Measurements from ENCODE around the gene MAP2K3. TPM values are rescaled to one million over a fixed set of nuclear protein-coding genes. Genes with fewer than 3 reads are reported as not detected.

MAP2K3 gene
- total RNA-seq, 1 donor from 2014 or later = 24.7 TPM

DNA sequence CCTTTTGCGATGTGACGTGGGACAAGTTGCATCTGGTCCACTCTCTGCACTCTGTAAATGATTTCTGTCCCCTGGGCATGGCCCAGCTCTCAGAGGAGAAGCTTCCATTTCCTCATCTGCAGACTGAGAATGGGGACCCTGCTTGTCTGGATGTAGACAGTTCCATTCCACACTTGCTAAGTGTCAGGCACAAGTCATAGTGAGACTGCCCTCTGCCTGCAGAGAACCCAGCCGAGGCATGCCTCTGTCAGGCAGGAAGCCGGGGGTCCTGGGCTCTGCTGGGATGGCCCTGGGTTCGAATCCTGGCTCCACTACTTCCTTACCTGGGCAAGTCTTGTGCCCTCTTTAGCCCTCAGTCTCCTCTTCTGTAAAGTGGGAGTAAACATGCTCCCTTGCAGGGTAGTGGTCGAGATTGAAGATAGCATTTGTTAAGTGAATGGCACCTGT is 4.1 kb downstream of the MAP2K3 start:
- peak overlapping the region; percentile 48 for H3K4me3 ChIP-seq (ENCODE audit: low read depth, low read length)
- no peak for DNase-seq (ENCODE audit: low read depth)
- peak; percentile 28 for TF ChIP-seq CTCF (conservative IDR thresholded peaks at IDR 0.05; ENCODE audit: low read depth, low read length)

DNA sequence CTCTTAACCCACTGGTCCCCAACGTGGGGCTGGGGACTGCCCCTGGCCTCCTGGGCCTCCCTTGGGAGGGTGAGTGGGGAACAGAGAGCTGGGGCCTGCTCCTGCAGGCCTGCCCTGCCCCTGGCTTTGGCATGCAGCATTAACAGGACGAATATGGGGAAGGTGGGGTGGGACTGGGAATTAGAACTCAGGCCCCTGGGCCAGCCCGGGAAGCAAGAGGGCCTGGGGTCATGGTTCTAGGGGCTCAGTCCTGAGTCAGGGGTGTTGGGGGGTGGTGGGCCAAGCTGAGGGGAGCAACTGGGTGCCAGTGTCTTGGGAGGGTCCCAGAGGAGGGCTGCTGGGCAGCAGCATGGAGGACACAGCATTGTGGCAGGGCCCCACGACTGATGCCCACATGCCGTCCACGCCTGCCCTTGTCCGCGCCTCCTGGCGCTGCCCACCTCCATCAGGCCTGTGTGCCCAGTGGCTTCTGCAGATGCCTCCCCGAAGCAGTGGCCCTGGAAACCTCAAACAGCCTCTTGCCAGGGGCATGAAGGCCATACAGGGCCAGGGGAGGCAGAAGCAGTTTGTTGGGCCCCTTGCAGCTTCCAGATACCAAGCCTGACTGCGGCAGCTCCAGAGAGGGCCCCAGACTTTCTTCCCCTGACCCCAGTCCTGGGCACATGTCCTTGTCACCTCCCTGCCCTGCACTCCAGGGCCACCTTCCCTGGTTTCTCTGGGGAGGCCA is 4.8 kb downstream of the MAP2K3 start:
- no peak overlapping the region for H3K4me3 ChIP-seq (ENCODE audit: low read depth, low read length)
- DNase-seq (ENCODE audit: low read depth) = no peak
- TF ChIP-seq CTCF (conservative IDR thresholded peaks at IDR 0.05; ENCODE audit: low read depth, low read length) = no peak

GRCh38 chr17:21289902-21290571 is 5.5 kb downstream of the MAP2K3 start:
- no peak for DNase-seq (ENCODE audit: low read depth)
- TF ChIP-seq CTCF (conservative IDR thresholded peaks at IDR 0.05; ENCODE audit: low read depth, low read length) = peak; percentile 29
- no peak overlapping the region for H3K4me3 ChIP-seq (ENCODE audit: low read depth, low read length)

- DNase-seq (ENCODE audit: low read depth) = no peak
- TF ChIP-seq CTCF (conservative IDR thresholded peaks at IDR 0.05; ENCODE audit: low read depth, low read length) = no peak
These were observed 6.8 kb downstream of the MAP2K3 start for GRCh38 chr17:21291357-21291756.

DNA sequence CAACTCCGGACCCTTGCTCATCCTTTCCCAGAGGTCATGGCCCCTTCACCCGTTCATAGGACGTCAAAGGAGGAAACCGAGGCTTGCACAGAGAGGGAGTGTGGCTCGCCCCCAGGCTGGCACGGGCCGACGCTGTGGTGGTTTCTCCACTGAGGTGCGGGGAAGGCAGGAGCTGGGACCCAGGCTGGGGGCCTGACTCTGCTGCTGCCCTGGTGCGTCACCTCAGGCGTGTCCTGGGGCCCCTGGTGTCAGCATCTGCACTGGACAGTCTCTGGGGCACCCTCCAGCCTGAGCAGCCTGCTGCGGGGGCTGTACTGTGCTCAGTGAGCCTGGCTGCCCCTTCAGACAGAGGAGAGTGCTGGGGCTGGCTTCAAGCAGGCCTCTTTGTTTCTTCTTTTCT is 7.4 kb downstream of the MAP2K3 start:
- TF ChIP-seq CTCF (conservative IDR thresholded peaks at IDR 0.05; ENCODE audit: low read depth, low read length) = no peak
- H3K4me3 ChIP-seq (ENCODE audit: low read depth, low read length) = no peak overlapping the region
- no peak for DNase-seq (ENCODE audit: low read depth)

More at GRCh38 chr17:21291357-21291756, 6.8 kb downstream of the MAP2K3 start:
- H3K4me3 ChIP-seq (ENCODE audit: low read depth, low read length) = no peak overlapping the region

- no peak for DNase-seq (ENCODE audit: low read depth)
- TF ChIP-seq CTCF (conservative IDR thresholded peaks at IDR 0.05; ENCODE audit: low read depth, low read length) = no peak
- H3K4me3 ChIP-seq (ENCODE audit: low read depth, low read length) = no peak overlapping the region
These were observed 8.6 kb downstream of the MAP2K3 start for GRCh38 chr17:21292867-21293830.
